AG08396 (cell line): ENCODE results near the gene CNDP2.

ENCODE experiments used
- DNase-seq: peaks from one replicate; pipeline ENCODE4 v3.0.0; 2012; ENCODE audit warnings: low spot score, mixed read lengths

The CNDP2 gene

GRCh38 chr18:74501386-74501785 lies 5.2 kb downstream of the CNDP2 start:
- no peak for DNase-seq

- DNase-seq: no peak
Observed at GRCh38 chr18:74503137-74503536, 7.0 kb downstream of the CNDP2 start.

- DNase-seq: no peak
Observed at GRCh38 chr18:74505776-74506175, 9.6 kb downstream of the CNDP2 start.

- no peak for DNase-seq
Observed at GRCh38 chr18:74506448-74507084, 10.4 kb downstream of the CNDP2 start.

- no peak for DNase-seq
Observed at GRCh38 chr18:74507097-74507881, 11.1 kb downstream of the CNDP2 start.

GRCh38 chr18:74507927-74508326 lies 11.8 kb downstream of the CNDP2 start:
- DNase-seq: no peak

- DNase-seq: no peak
Observed at GRCh38 chr18:74508366-74508765, 12.2 kb downstream of the CNDP2 start.

GRCh38 chr18:74508821-74509225 lies 12.7 kb downstream of the CNDP2 start:
- no peak for DNase-seq

- DNase-seq: no peak
Observed at GRCh38 chr18:74509856-74510769, 13.9 kb downstream of the CNDP2 start.

GRCh38 chr18:74510770-74511095 lies 14.6 kb downstream of the CNDP2 start:
- DNase-seq: no peak

GRCh38 chr18:74511823-74512222 lies 15.7 kb downstream of the CNDP2 start:
- no peak for DNase-seq

- DNase-seq: no peak
Observed at GRCh38 chr18:74512321-74513053, 16.3 kb downstream of the CNDP2 start.

- DNase-seq: no peak
Observed at GRCh38 chr18:74513149-74513882, 17.2 kb downstream of the CNDP2 start.

GRCh38 chr18:74513883-74514205 lies 17.7 kb downstream of the CNDP2 start:
- DNase-seq: no peak

- no peak for DNase-seq
Observed at GRCh38 chr18:74514860-74515495, 18.8 kb downstream of the CNDP2 start.

- no peak for DNase-seq
Observed at GRCh38 chr18:74515620-74516231, 19.6 kb downstream of the CNDP2 start.

GRCh38 chr18:74516271-74517235 lies 20.4 kb downstream of the CNDP2 start:
- no peak for DNase-seq

- DNase-seq: no peak
Observed at GRCh38 chr18:74517236-74517630, 21.1 kb downstream of the CNDP2 start.
